ENCODE results near the gene MNAT1.

GRCh38 chr14:60789656-60790055 lies 55.1 kb downstream of the MNAT1 start:
- TF ChIP-seq, protein P1, sequence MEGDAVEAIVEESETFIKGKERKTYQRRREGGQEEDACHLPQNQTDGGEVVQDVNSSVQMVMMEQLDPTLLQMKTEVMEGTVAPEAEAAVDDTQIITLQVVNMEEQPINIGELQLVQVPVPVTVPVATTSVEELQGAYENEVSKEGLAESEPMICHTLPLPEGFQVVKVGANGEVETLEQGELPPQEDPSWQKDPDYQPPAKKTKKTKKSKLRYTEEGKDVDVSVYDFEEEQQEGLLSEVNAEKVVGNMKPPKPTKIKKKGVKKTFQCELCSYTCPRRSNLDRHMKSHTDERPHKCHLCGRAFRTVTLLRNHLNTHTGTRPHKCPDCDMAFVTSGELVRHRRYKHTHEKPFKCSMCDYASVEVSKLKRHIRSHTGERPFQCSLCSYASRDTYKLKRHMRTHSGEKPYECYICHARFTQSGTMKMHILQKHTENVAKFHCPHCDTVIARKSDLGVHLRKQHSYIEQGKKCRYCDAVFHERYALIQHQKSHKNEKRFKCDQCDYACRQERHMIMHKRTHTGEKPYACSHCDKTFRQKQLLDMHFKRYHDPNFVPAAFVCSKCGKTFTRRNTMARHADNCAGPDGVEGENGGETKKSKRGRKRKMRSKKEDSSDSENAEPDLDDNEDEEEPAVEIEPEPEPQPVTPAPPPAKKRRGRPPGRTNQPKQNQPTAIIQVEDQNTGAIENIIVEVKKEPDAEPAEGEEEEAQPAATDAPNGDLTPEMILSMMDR (IDR thresholded peaks at IDR 0.05; ENCODE audit: low read depth, low read length, poor library complexity, severe bottlenecking) = no peak
- no peak for TF ChIP-seq EZH2phosphoT487 (IDR thresholded peaks at IDR 0.05; ENCODE audit: borderline replicate concordance, low read length)
